Activated CD8-positive, alpha-beta memory T cell treated with anti-CD3 and anti-CD28 coated beads, Interleukin-2, amount 10 ng/mL, durations not matched to agents 7 days and 5 days (primary cell): ENCODE data around the gene ART5. TPM values are rescaled to one million over a fixed set of nuclear protein-coding genes. Genes with fewer than 3 reads are reported as not detected.
A peak's percentile ranks its signal among the peaks of the same experiment; 100 is the strongest.

Experiments
- ATAC-seq: fragments of 150-1000 bp; cut with Tn5 transposase; one replicate; pipeline ENCODE4 v1.10.0; 2021; ENCODE audit warnings: moderate library complexity
- CTCF ChIA-PET: fragments of 350-600 bp; sonication (Branson Sonifier 250); formaldehyde crosslinking; loops from one replicate; lab custom pipeline; 2021; ENCODE audit warnings: antibody characterized with exemption; lab: Charles Lee
- DNase-seq: peaks from one replicate; pipeline ENCODE4 v3.0.0-alpha.2; 2020
- H3K27ac Mint-ChIP-seq: one replicate; pipeline ENCODE4 v1.8.0; 2021; ENCODE audit warnings: mild to moderate bottlenecking, mixed read lengths
- H3K27me3 Mint-ChIP-seq: one replicate; pipeline ENCODE4 v1.8.0; 2021; ENCODE audit warnings: mixed read lengths
- H3K36me3 Mint-ChIP-seq: one replicate; pipeline ENCODE4 v1.8.0; 2021; ENCODE audit warnings: mild to moderate bottlenecking, mixed read lengths
- H3K4me1 Mint-ChIP-seq: one replicate; pipeline ENCODE4 v1.8.0; 2021; ENCODE audit warnings: mixed read lengths
- H3K4me3 Mint-ChIP-seq: one replicate; pipeline ENCODE4 v1.8.0; 2021; ENCODE audit warnings: mild to moderate bottlenecking, moderate library complexity, mixed read lengths
- H3K9me3 Mint-ChIP-seq: one replicate; pipeline ENCODE4 v1.8.0; 2022; ENCODE audit warnings: low read depth, mixed read lengths
- total RNA-seq, 2 experiments: library from RNA; stranded (reverse); gene quantifications; one replicate each; pipeline ENCODE4 v1.2.3, GENCODE V29; 2021

The ART5 gene
- total RNA-seq = not detected

GRCh38 chr11:3641701-3642070, at the start of gene ART5:
TSS of gene ART5 (minus strand) at chr11:3641992. CDS start at chr11:3641862, 130 bp downstream.
- peaks cover 41% of the 10 kb centered on the region for H3K27me3 Mint-ChIP-seq
- H3K4me3 Mint-ChIP-seq = peak within 1 kb of the TSS; percentile 13
- CTCF ChIA-PET = no interaction called here
- no peak within 1 kb of the TSS for H3K27ac Mint-ChIP-seq
- ATAC-seq = no peak
- H3K9me3 Mint-ChIP-seq = no peaks in the 10 kb centered on the region
- no peak for DNase-seq
- H3K4me1 Mint-ChIP-seq = peaks cover 6% of the 10 kb centered on the region
- H3K36me3 Mint-ChIP-seq = no peaks in the 10 kb centered on the region

- Mint-ChIP-seq H3K36me3 (peaks cover 51% of the 10 kb centered on the region), H3K27ac (no peak overlapping the region), H3K9me3 (no peaks in the 10 kb centered on the region), H3K4me3 (no peak overlapping the region), H3K4me1 (peaks cover 4% of the 10 kb centered on the region), H3K27me3 (no peaks in the 10 kb centered on the region)
- ATAC-seq (no peak), DNase-seq (no peak)
- CTCF ChIA-PET = no interaction called here
Observed at GRCh38 chr11:3686751-3687150, 45.0 kb upstream of the ART5 start.

GRCh38 chr11:3685923-3686322, 44.1 kb upstream of the ART5 start:
- Mint-ChIP-seq H3K4me1 (peaks cover 4% of the 10 kb centered on the region), H3K4me3 (no peak overlapping the region), H3K27me3 (no peaks in the 10 kb centered on the region), H3K27ac (no peak overlapping the region), H3K36me3 (peaks cover 51% of the 10 kb centered on the region), H3K9me3 (no peaks in the 10 kb centered on the region)
- DNase-seq (no peak), ATAC-seq (no peak)
- CTCF ChIA-PET = no interaction called here

- H3K36me3 Mint-ChIP-seq = peaks cover 55% of the 10 kb centered on the region
- CTCF ChIA-PET = interaction anchor here (2.2 kb wide), 1 partner anchor 123 kb away, joined by 10 read pairs; the partner anchor contains the start of gene PGAP2
Observed at GRCh38 chr11:3684819-3685172, 43.0 kb upstream of the ART5 start.

GRCh38 chr11:3684129-3684818, 42.5 kb upstream of the ART5 start:
- H3K36me3 Mint-ChIP-seq = peaks cover 59% of the 10 kb centered on the region

More at GRCh38 chr11:3684819-3685172, 43.0 kb upstream of the ART5 start:
- ATAC-seq = no peak
- Mint-ChIP-seq H3K4me1 (peaks cover 4% of the 10 kb centered on the region), H3K9me3 (no peaks in the 10 kb centered on the region), H3K27me3 (no peaks in the 10 kb centered on the region), H3K4me3 (no peak overlapping the region), H3K27ac (no peak overlapping the region)
- no peak for DNase-seq

GRCh38 chr11:3683039-3683438, 41.2 kb upstream of the ART5 start:
- no peak for ATAC-seq
- CTCF ChIA-PET = interaction anchor here (2.2 kb wide), 1 partner anchor 125 kb away, joined by 10 read pairs; the partner anchor contains the start of gene PGAP2
- no peak for DNase-seq
- H3K9me3 Mint-ChIP-seq = no peaks in the 10 kb centered on the region
- H3K36me3 Mint-ChIP-seq = peaks cover 66% of the 10 kb centered on the region
- H3K27ac Mint-ChIP-seq = no peak overlapping the region
- no peaks in the 10 kb centered on the region for H3K27me3 Mint-ChIP-seq
- H3K4me1 Mint-ChIP-seq = peaks cover 4% of the 10 kb centered on the region
- no peak overlapping the region for H3K4me3 Mint-ChIP-seq

More at GRCh38 chr11:3684129-3684818, 42.5 kb upstream of the ART5 start:
- Mint-ChIP-seq H3K9me3 (no peaks in the 10 kb centered on the region), H3K4me1 (peaks cover 4% of the 10 kb centered on the region), H3K27me3 (no peaks in the 10 kb centered on the region), H3K4me3 (no peak overlapping the region), H3K27ac (no peak overlapping the region)
- CTCF ChIA-PET = interaction anchor here (2.2 kb wide), 1 partner anchor 124 kb away, joined by 10 read pairs; the partner anchor contains the start of gene PGAP2
- no peak for ATAC-seq
- DNase-seq = no peak

- ATAC-seq (no peak), DNase-seq (no peak)
- Mint-ChIP-seq H3K36me3 (peaks cover 63% of the 10 kb centered on the region), H3K27ac (no peak overlapping the region), H3K4me1 (peaks cover 4% of the 10 kb centered on the region), H3K9me3 (no peaks in the 10 kb centered on the region), H3K4me3 (no peak overlapping the region), H3K27me3 (no peaks in the 10 kb centered on the region)
- CTCF ChIA-PET = interaction anchor here (1.6 kb wide), 1 partner anchor 129 kb away, joined by 4 read pairs; the partner anchor contains the start of gene PGAP2
Observed at GRCh38 chr11:3679077-3679476, 37.3 kb upstream of the ART5 start.

GRCh38 chr11:3675971-3676370, 34.2 kb upstream of the ART5 start:
- no peak for DNase-seq
- H3K9me3 Mint-ChIP-seq = no peaks in the 10 kb centered on the region
- CTCF ChIA-PET = no interaction called here
- H3K4me1 Mint-ChIP-seq = no peaks in the 10 kb centered on the region
- H3K4me3 Mint-ChIP-seq = no peak overlapping the region
- H3K36me3 Mint-ChIP-seq = peaks cover 49% of the 10 kb centered on the region
- no peaks in the 10 kb centered on the region for H3K27me3 Mint-ChIP-seq
- no peak overlapping the region for H3K27ac Mint-ChIP-seq
- ATAC-seq = no peak

GRCh38 chr11:3674189-3674588, 32.4 kb upstream of the ART5 start:
- CTCF ChIA-PET = no interaction called here
- H3K36me3 Mint-ChIP-seq = peaks cover 34% of the 10 kb centered on the region
- H3K27me3 Mint-ChIP-seq = no peaks in the 10 kb centered on the region
- H3K27ac Mint-ChIP-seq = no peak overlapping the region
- DNase-seq (no peak), ATAC-seq (no peak)
- no peaks in the 10 kb centered on the region for H3K9me3 Mint-ChIP-seq
- H3K4me3 Mint-ChIP-seq = no peak overlapping the region
- no peaks in the 10 kb centered on the region for H3K4me1 Mint-ChIP-seq

- DNase-seq = no peak
- H3K36me3 Mint-ChIP-seq = peaks cover 19% of the 10 kb centered on the region
- H3K4me1 Mint-ChIP-seq = no peaks in the 10 kb centered on the region
- H3K9me3 Mint-ChIP-seq = no peaks in the 10 kb centered on the region
- peak within 1 kb of the TSS; percentile 42 for H3K27ac Mint-ChIP-seq
- CTCF ChIA-PET = no interaction called here
- H3K4me3 Mint-ChIP-seq = no peak within 1 kb of the TSS
- ATAC-seq = peak; percentile 9
- no peaks in the 10 kb centered on the region for H3K27me3 Mint-ChIP-seq
Observed at GRCh38 chr11:3671334-3672254, 29.8 kb upstream of the ART5 start, which contains the start of gene CHRNA10. TSS of gene CHRNA10 (minus strand) at chr11:3671384. CDS start at chr11:3671312, 72 bp downstream.

GRCh38 chr11:3669742-3670183, 28.0 kb upstream of the ART5 start:
- DNase-seq = no peak
- no peak overlapping the region for H3K27ac Mint-ChIP-seq
- CTCF ChIA-PET = no interaction called here
- H3K36me3 Mint-ChIP-seq = peaks cover 7% of the 10 kb centered on the region
- no peaks in the 10 kb centered on the region for H3K27me3 Mint-ChIP-seq
- H3K4me3 Mint-ChIP-seq = no peak overlapping the region
- no peaks in the 10 kb centered on the region for H3K9me3 Mint-ChIP-seq
- ATAC-seq = no peak
- no peaks in the 10 kb centered on the region for H3K4me1 Mint-ChIP-seq

- DNase-seq = no peak
- H3K27me3 Mint-ChIP-seq = no peaks in the 10 kb centered on the region
- no peak overlapping the region for H3K27ac Mint-ChIP-seq
- peaks cover 4% of the 10 kb centered on the region for H3K36me3 Mint-ChIP-seq
- ATAC-seq = no peak
- CTCF ChIA-PET = no interaction called here
- no peak overlapping the region for H3K4me3 Mint-ChIP-seq
- no peaks in the 10 kb centered on the region for H3K4me1 Mint-ChIP-seq
- H3K9me3 Mint-ChIP-seq = no peaks in the 10 kb centered on the region
Observed at GRCh38 chr11:3669128-3669527, 27.3 kb upstream of the ART5 start.

GRCh38 chr11:3667149-3668035, 25.6 kb upstream of the ART5 start:
- H3K9me3 Mint-ChIP-seq = no peaks in the 10 kb centered on the region
- CTCF ChIA-PET = no interaction called here
- no peak for ATAC-seq
- H3K27ac Mint-ChIP-seq = no peak overlapping the region
- peaks cover 3% of the 10 kb centered on the region for H3K36me3 Mint-ChIP-seq
- DNase-seq = no peak
- H3K4me1 Mint-ChIP-seq = no peaks in the 10 kb centered on the region
- H3K4me3 Mint-ChIP-seq = no peak overlapping the region
- no peaks in the 10 kb centered on the region for H3K27me3 Mint-ChIP-seq
